Stomach (tissue), 4 donors: ENCODE data around the gene FRMPD3.

Experiments used
- POLR2AphosphoS5 ChIP-seq, 3 donors: sonication (generic); formaldehyde crosslinking; IDR thresholded peaks; one replicate each; pipeline ENCODE4 v1.6.1; 2016; ENCODE audit warnings: antibody characterized with exemption in 3 of 3
- TF ChIP-seq, protein P1 (sequence below), 7 experiments: fragments of 450-650 bp in 4 of 7; fragments of 200-600 bp in 3 of 7; sonication (generic) in 3 of 7; IDR thresholded peaks; one replicate each; pipeline ENCODE4 v1.5.1; 2016 to 2019; ENCODE audit warnings: antibody characterized with exemption in 7 of 7, control low read depth in 2 of 7, mild to moderate bottlenecking in 1 of 7

DNA sequence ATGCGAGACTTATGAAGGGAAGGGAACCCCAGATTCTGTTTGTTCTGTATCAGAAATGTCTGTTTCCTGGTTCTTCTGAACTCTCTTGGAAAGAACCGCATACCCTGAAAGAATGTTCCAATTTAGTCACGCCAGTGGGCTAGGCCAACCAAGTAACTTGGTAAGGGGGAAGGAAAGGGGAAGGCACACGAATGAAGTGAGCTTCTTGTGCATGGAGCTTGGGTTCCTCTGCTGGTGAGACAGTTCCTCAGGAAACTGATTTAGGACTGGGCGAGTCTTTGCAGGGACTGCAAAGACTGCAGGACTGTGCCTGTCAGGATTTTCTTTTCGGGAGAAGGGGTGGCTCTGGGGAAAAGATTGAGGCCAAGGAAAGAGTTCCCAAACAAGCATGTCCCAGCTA lies 35.6 kb downstream of the FRMPD3 start:
- TF ChIP-seq, protein P1, sequence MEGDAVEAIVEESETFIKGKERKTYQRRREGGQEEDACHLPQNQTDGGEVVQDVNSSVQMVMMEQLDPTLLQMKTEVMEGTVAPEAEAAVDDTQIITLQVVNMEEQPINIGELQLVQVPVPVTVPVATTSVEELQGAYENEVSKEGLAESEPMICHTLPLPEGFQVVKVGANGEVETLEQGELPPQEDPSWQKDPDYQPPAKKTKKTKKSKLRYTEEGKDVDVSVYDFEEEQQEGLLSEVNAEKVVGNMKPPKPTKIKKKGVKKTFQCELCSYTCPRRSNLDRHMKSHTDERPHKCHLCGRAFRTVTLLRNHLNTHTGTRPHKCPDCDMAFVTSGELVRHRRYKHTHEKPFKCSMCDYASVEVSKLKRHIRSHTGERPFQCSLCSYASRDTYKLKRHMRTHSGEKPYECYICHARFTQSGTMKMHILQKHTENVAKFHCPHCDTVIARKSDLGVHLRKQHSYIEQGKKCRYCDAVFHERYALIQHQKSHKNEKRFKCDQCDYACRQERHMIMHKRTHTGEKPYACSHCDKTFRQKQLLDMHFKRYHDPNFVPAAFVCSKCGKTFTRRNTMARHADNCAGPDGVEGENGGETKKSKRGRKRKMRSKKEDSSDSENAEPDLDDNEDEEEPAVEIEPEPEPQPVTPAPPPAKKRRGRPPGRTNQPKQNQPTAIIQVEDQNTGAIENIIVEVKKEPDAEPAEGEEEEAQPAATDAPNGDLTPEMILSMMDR (IDR thresholded peaks at IDR 0.05): no peak
- TF ChIP-seq POLR2AphosphoS5 (IDR thresholded peaks at IDR 0.05): no peak
